Fibroblast of lung (primary cell): ENCODE data around the gene PXYLP1. TPM values are rescaled to one million over a fixed set of nuclear protein-coding genes. Genes with fewer than 3 reads are reported as not detected.

Source experiments
- DNase-seq, 2 donors: peaks; one replicate each; pipeline versions ENCODE4 v3.0.0 to v3.0.0-alpha.2; 2010; ENCODE audit warnings: low read depth in 2 of 2
- H2AFZ ChIP-seq: 2 replicates; pipeline ENCODE4 v1.5.1; 2012; ENCODE audit warnings: low read length, control low read depth, inconsistent platforms
- H3K27ac ChIP-seq: 2 replicates; pipeline ENCODE4 v1.5.1; 2011; ENCODE audit warnings: low read length, control low read depth; ENCODE audit not compliant: insufficient read depth
- H3K27me3 ChIP-seq: 2 replicates; pipeline ENCODE4 v1.5.1; 2011; ENCODE audit warnings: mild to moderate bottlenecking, low read length; ENCODE audit not compliant: control insufficient read depth, insufficient read depth
- H3K36me3 ChIP-seq: 2 replicates; pipeline ENCODE4 v1.5.1; 2011; ENCODE audit warnings: low read length; ENCODE audit not compliant: control insufficient read depth, insufficient read depth
- H3K4me1 ChIP-seq: 2 replicates; pipeline ENCODE4 v1.5.1; 2011; ENCODE audit warnings: low read length; ENCODE audit not compliant: control insufficient read depth, insufficient read depth; ENCODE audit errors: extremely low read depth
- H3K4me2 ChIP-seq: 2 replicates; pipeline ENCODE4 v1.5.1; 2011; ENCODE audit warnings: low read length, control low read depth; ENCODE audit not compliant: insufficient read depth; ENCODE audit errors: extremely low read depth
- H3K4me3 ChIP-seq, 4 experiments: fragments of 200-600 bp in 1 of 4; sonication (generic) in 1 of 4; replicated peaks in 1 of 4; 2 replicates each; pipeline ENCODE4 v1.5.1; 2011 to 2016; ENCODE audit warnings: low read length in 4 of 4, low read depth in 3 of 4, mild to moderate bottlenecking in 3 of 4, control low read depth in 2 of 4, inconsistent platforms in 1 of 4, mixed read lengths in 1 of 4; ENCODE audit not compliant: insufficient read depth in 1 of 4; ENCODE audit errors: control extremely low read depth in 1 of 4
- H3K79me2 ChIP-seq: 2 replicates; pipeline ENCODE4 v1.5.1; 2012; ENCODE audit warnings: mild to moderate bottlenecking, low read length, inconsistent platforms; ENCODE audit not compliant: control insufficient read depth, insufficient read depth
- H3K9ac ChIP-seq: 2 replicates; pipeline ENCODE4 v1.5.1; 2011; ENCODE audit warnings: mild to moderate bottlenecking, low read length, control low read depth; ENCODE audit not compliant: insufficient read depth
- H3K9me3 ChIP-seq: 2 replicates; pipeline ENCODE4 v1.5.1; 2012; ENCODE audit warnings: low read depth, low read length; ENCODE audit not compliant: control insufficient read depth, insufficient read depth
- H4K20me1 ChIP-seq: 2 replicates; pipeline ENCODE4 v1.5.1; 2011; ENCODE audit warnings: low read length; ENCODE audit not compliant: control insufficient read depth, insufficient read depth; ENCODE audit errors: extremely low read depth
- CTCF ChIP-seq, 2 donors: IDR thresholded peaks in 1 of 2; conservative IDR thresholded peaks in 1 of 2; 1 replicate in 1 of 2; 2 replicates in 1 of 2; pipeline ENCODE4 v1.5.1; 2011 to 2012; ENCODE audit warnings: low read length in 2 of 2, control low read depth in 1 of 2, inconsistent platforms in 1 of 2, low read depth in 1 of 2, mild to moderate bottlenecking in 1 of 2
- EZH2 ChIP-seq: IDR thresholded peaks from 2 replicates; pipeline ENCODE4 v1.5.1; 2012; ENCODE audit warnings: low read length, control low read depth, mild to moderate bottlenecking; ENCODE audit errors: missing control alignments
- polyA plus RNA-seq, 2 donors: library from polyadenylated mRNA; depleted of rRNA in 1 of 2; stranded (reverse) in 1 of 2; unstranded in 1 of 2; fragments of >200 nt; gene quantifications; 2 replicates each; pipeline ENCODE4 v1.2.1, GENCODE V29; 2011 to 2012; ENCODE audit warnings: missing spikeins in 1 of 2
- total RNA-seq: library from RNA; depleted of rRNA; stranded (reverse); fragments of >200 nt; gene quantifications from 2 replicates; pipeline ENCODE4 v1.2.1, GENCODE V29; 2014

PXYLP1 gene
- total and polyA plus RNA-seq, 2 donors (not counting 1 experiment from before 2014, with no cell fraction given): 5.1 to 7.0 TPM

DNA sequence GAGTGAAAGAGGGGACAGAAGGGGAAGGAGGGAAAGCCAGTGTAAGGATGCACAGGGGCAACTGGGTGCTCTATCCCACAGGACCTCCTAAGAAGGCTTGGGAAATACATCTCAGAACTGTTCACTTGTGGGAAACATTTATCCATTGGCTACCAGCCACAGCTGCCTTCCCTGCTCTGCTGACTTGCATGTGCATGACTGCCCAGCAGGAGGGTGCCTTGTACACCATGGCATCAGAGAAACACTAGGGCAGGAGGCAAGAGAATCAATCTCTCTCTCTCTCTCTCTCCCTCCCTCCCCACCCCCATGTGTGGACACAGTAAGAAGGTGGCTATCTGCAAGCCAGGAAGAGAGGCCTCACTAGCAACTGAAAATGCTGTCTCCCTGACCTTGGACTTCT is 73.8 kb downstream of the PXYLP1 start:
- Histone ChIP-seq H3K4me1 (peaks cover 12% of the 10 kb centered on the region), H3K27me3 (no peaks in the 10 kb centered on the region), H3K79me2 (no peaks in the 10 kb centered on the region), H3K36me3 (no peaks in the 10 kb centered on the region), H4K20me1 (no peaks in the 10 kb centered on the region), H3K4me3 (no peak overlapping the region), H3K4me2 (no peak overlapping the region), H3K9me3 (no peaks in the 10 kb centered on the region), H3K27ac (no peak overlapping the region), H3K9ac (no peak overlapping the region), H2AFZ (no peak overlapping the region)
- peak; percentile 34 to 44 for TF ChIP-seq CTCF (conservative IDR thresholded peaks at IDR 0.05 in 1 of 2, IDR thresholded peaks at IDR 0.05 in 1 of 2; ENCODE audit: low read depth in 1 of 2, low read length in 2 of 2)
- TF ChIP-seq EZH2: no peak
- DNase-seq: peak; percentile 37 to 71

DNA sequence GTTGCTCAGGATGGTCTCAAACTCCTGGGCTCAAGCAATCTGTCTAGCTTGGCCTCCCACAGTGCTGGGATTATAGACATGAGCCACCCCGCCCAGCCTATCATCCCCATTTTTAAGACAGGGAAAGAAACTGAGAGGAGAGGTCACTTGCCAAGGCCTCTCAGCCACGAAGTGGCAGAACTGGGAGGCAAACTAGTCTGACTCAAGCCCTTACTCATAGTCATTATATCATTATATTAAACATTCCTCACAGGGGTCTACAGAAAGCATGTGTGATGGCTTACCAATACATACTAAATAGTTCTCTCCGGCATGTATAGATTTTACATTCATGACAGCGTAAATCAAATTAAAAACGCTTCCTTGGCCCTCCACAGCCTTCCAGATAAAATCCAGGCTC is 74.7 kb downstream of the PXYLP1 start:
- TF ChIP-seq CTCF (conservative IDR thresholded peaks at IDR 0.05 in 1 of 2, IDR thresholded peaks at IDR 0.05 in 1 of 2; ENCODE audit: low read depth in 1 of 2, low read length in 2 of 2) (no peak), EZH2 (no peak)
- Histone ChIP-seq H3K9ac (no peak overlapping the region), H3K9me3 (no peaks in the 10 kb centered on the region), H3K4me2 (no peak overlapping the region), H4K20me1 (no peaks in the 10 kb centered on the region), H3K27ac (no peak overlapping the region), H3K36me3 (no peaks in the 10 kb centered on the region), H2AFZ (no peak overlapping the region), H3K27me3 (no peaks in the 10 kb centered on the region), H3K4me1 (peaks cover 12% of the 10 kb centered on the region), H3K79me2 (no peaks in the 10 kb centered on the region), H3K4me3 (no peak overlapping the region)
- no peak for DNase-seq

- no peak for TF ChIP-seq CTCF (conservative IDR thresholded peaks at IDR 0.05 in 1 of 2, IDR thresholded peaks at IDR 0.05 in 1 of 2; ENCODE audit: low read depth in 1 of 2, low read length in 2 of 2)
- no peak for TF ChIP-seq EZH2
- H3K4me3 ChIP-seq: no peak overlapping the region
- H2AFZ ChIP-seq: no peak overlapping the region
- no peaks in the 10 kb centered on the region for H3K36me3 ChIP-seq
- H3K9ac ChIP-seq: no peak overlapping the region
- H4K20me1 ChIP-seq: no peaks in the 10 kb centered on the region
- no peak overlapping the region for H3K4me2 ChIP-seq
- no peak for DNase-seq
- peaks cover 12% of the 10 kb centered on the region for H3K4me1 ChIP-seq
- H3K27ac ChIP-seq: no peak overlapping the region
- H3K79me2 ChIP-seq: no peaks in the 10 kb centered on the region
- H3K27me3 ChIP-seq: no peaks in the 10 kb centered on the region
- no peaks in the 10 kb centered on the region for H3K9me3 ChIP-seq
Observed at GRCh38 chr3:141306922-141307321, 75.3 kb downstream of the PXYLP1 start.
